H54 (cell line): ENCODE data around the gene EXD1.
"Not testable (repeated sequence)": the region's sequence is repeated elsewhere in the genome, so short reads cannot be mapped to it uniquely, and the experiment has no call there.

Source experiments
- DNase-seq: peaks from one replicate; pipeline ENCODE4 v3.0.0; 2011; ENCODE audit warnings: low spot score, mixed read lengths; ENCODE audit not compliant: insufficient read length
- FAIRE-seq: peaks from 3 replicates; lab custom pipeline; 2011; peaks lifted over from hg19 to GRCh38; lab: Jason Lieb, UNC
- POLR2A ChIP-seq: IDR thresholded peaks from 2 replicates; pipeline ENCODE4 v1.6.1; 2011; ENCODE audit warnings: low read depth, mild to moderate bottlenecking, low read length

Gene EXD1

GRCh38 chr15:41230650-41231421 lies at the start of gene EXD1, which contains the start of gene CHP1:
Gene EXD1 (minus strand): TSS chr15:41230757. CDS start chr15:41226575, 4,182 bp downstream.
Gene CHP1 (plus strand): TSS chr15:41231268. CDS start chr15:41231383, 115 bp downstream.
- peak; percentile 87 for FAIRE-seq
- DNase-seq = peak; percentile 96
- peak; percentile 70 for TF ChIP-seq POLR2A

- FAIRE-seq (no peak), DNase-seq (no peak)
- no peak for TF ChIP-seq POLR2A
Measured at GRCh38 chr15:41279535-41280283, 49.2 kb upstream of the EXD1 start.

GRCh38 chr15:41278319-41278718 lies 47.8 kb upstream of the EXD1 start:
- no peak for DNase-seq
- FAIRE-seq = no peak
- no peak for TF ChIP-seq POLR2A

GRCh38 chr15:41276831-41277230 lies 46.3 kb upstream of the EXD1 start:
- no peak for DNase-seq
- no peak for TF ChIP-seq POLR2A
- FAIRE-seq = no peak

- no peak for TF ChIP-seq POLR2A
- FAIRE-seq (no peak), DNase-seq (no peak)
Measured at GRCh38 chr15:41269887-41270286, 39.3 kb upstream of the EXD1 start.

- FAIRE-seq (no peak), DNase-seq (no peak)
- TF ChIP-seq POLR2A = no peak
Measured at GRCh38 chr15:41263891-41264351, 33.4 kb upstream of the EXD1 start.

- TF ChIP-seq POLR2A = no peak
- FAIRE-seq (peak; percentile 23), DNase-seq (no peak)
Measured at GRCh38 chr15:41262571-41262970, 32.0 kb upstream of the EXD1 start.

- not testable (repeated sequence) for FAIRE-seq
Measured at GRCh38 chr15:41260924-41261323, 30.4 kb upstream of the EXD1 start.

GRCh38 chr15:41259546-41260189 lies 29.1 kb upstream of the EXD1 start:
- FAIRE-seq (no peak), DNase-seq (no peak)
- TF ChIP-seq POLR2A = no peak

More at GRCh38 chr15:41260924-41261323, 30.4 kb upstream of the EXD1 start:
- not testable (repeated sequence) for DNase-seq

- no peak for DNase-seq
- no peak for TF ChIP-seq POLR2A
- peak; percentile 96 for FAIRE-seq
Measured at GRCh38 chr15:41258750-41259471, 28.4 kb upstream of the EXD1 start.

- peak; percentile 81 for FAIRE-seq
- DNase-seq = no peak
- TF ChIP-seq POLR2A = no peak
Measured at GRCh38 chr15:41256577-41257038, 26.1 kb upstream of the EXD1 start.

GRCh38 chr15:41256103-41256502 lies 25.5 kb upstream of the EXD1 start:
- FAIRE-seq (no peak), DNase-seq (no peak)
- no peak for TF ChIP-seq POLR2A

- no peak for TF ChIP-seq POLR2A
- no peak for FAIRE-seq
- DNase-seq = no peak
Measured at GRCh38 chr15:41254560-41254959, 24.0 kb upstream of the EXD1 start.

GRCh38 chr15:41251411-41251810 lies 20.9 kb upstream of the EXD1 start:
- no peak for DNase-seq
- no peak for TF ChIP-seq POLR2A
- no peak for FAIRE-seq

- DNase-seq, FAIRE-seq: not testable (repeated sequence)
Measured at GRCh38 chr15:41250745-41251144, 20.2 kb upstream of the EXD1 start.
